Neural progenitor cell (in vitro differentiated cells): ENCODE data around the gene VASH2. TPM values are rescaled to one million over a fixed set of nuclear protein-coding genes. Genes with fewer than 3 reads are reported as not detected.
A peak's percentile ranks its signal among the peaks of the same experiment; 100 is the strongest.

Experiments
- DNase-seq: peaks from one replicate; pipeline ENCODE4 v3.0.0-alpha.2; 2016; ENCODE audit warnings: low spot score
- H2AFZ ChIP-seq: fragments of 200-600 bp; sonication (generic); replicated peaks from 2 replicates; pipeline ENCODE4 v1.6.1; 2016; ENCODE audit warnings: antibody characterized with exemption
- H3F3A ChIP-seq: fragments of 200-600 bp; sonication (generic); 2 replicates; pipeline ENCODE4 v1.6.1; 2016; ENCODE audit warnings: antibody characterized with exemption, low read depth
- H3K27ac ChIP-seq: fragments of 200-600 bp; sonication (generic); 2 replicates; pipeline ENCODE4 v1.5.1; 2016; ENCODE audit warnings: mild to moderate bottlenecking
- H3K27me3 ChIP-seq: fragments of 200-600 bp; sonication (generic); 2 replicates; pipeline ENCODE4 v1.6.1; 2016; ENCODE audit warnings: mild to moderate bottlenecking, moderate library complexity
- H3K36me3 ChIP-seq: fragments of 200-600 bp; sonication (generic); 2 replicates; pipeline ENCODE4 v1.5.1; 2016
- H3K4me1 ChIP-seq: fragments of 200-600 bp; sonication (generic); 2 replicates; pipeline ENCODE4 v1.6.1; 2016; ENCODE audit warnings: mixed run types
- H3K4me2 ChIP-seq: fragments of 200-600 bp; sonication (generic); 2 replicates; pipeline ENCODE4 v1.6.1; 2016
- H3K4me3 ChIP-seq: fragments of 200-600 bp; sonication (generic); 2 replicates; pipeline ENCODE4 v1.5.1; 2016
- H3K79me2 ChIP-seq: fragments of 200-600 bp; sonication (generic); 2 replicates; pipeline ENCODE4 v1.6.1; 2016; ENCODE audit warnings: low read depth
- H3K9ac ChIP-seq: fragments of 200-600 bp; sonication (generic); 2 replicates; pipeline ENCODE4 v1.6.1; 2016
- H3K9me3 ChIP-seq: fragments of 200-600 bp; sonication (generic); 2 replicates; pipeline ENCODE4 v1.5.1; 2016; ENCODE audit warnings: low read depth
- H4K20me1 ChIP-seq: fragments of 200-600 bp; sonication (generic); 2 replicates; pipeline ENCODE4 v1.6.1; 2016; ENCODE audit warnings: low read depth
- H3K27ac Mint-ChIP-seq: 3 replicates; pipeline ENCODE4 v1.8.0; 2021; ENCODE audit warnings: mixed read lengths
- H3K27me3 Mint-ChIP-seq: 2 replicates; pipeline ENCODE4 v1.8.0; 2022; ENCODE audit warnings: low read depth, mild to moderate bottlenecking, inconsistent platforms, moderate library complexity, mixed read lengths; ENCODE audit not compliant: insufficient read depth
- H3K36me3 Mint-ChIP-seq: 3 replicates; pipeline ENCODE4 v1.8.0; 2021; ENCODE audit warnings: mixed read lengths
- H3K4me1 Mint-ChIP-seq: 3 replicates; pipeline ENCODE4 v1.8.0; 2021; ENCODE audit warnings: mixed read lengths
- H3K4me3 Mint-ChIP-seq: 3 replicates; pipeline ENCODE4 v1.8.0; 2021; ENCODE audit warnings: mild to moderate bottlenecking, moderate library complexity, mixed read lengths
- H3K9me3 Mint-ChIP-seq: 3 replicates; pipeline ENCODE4 v1.8.0; 2020; ENCODE audit warnings: mixed read lengths
- CTCF ChIP-seq: fragments of 200-600 bp; sonication (generic); IDR thresholded peaks from 2 replicates; pipeline ENCODE4 v1.5.1; 2017; ENCODE audit warnings: antibody characterized with exemption, mild to moderate bottlenecking
- EZH2 ChIP-seq: fragments of 200-600 bp; sonication (generic); IDR thresholded peaks from 2 replicates; pipeline ENCODE4 v1.6.1; 2017; ENCODE audit warnings: antibody characterized with exemption, mild to moderate bottlenecking, moderate library complexity
- EZH2phosphoT487 ChIP-seq: fragments of 200-600 bp; sonication (generic); IDR thresholded peaks from 2 replicates; pipeline ENCODE4 v1.6.1; 2017; ENCODE audit warnings: antibody characterized with exemption
- total RNA-seq: library from RNA; depleted of rRNA; stranded (reverse); fragments of >200 nt; gene quantifications from 2 replicates; pipeline ENCODE4 v1.2.3, GENCODE V29; 2015; ENCODE audit warnings: low replicate concordance

Gene VASH2
- total RNA-seq, 1 donor from 2014 or later: 5.2 TPM

DNA sequence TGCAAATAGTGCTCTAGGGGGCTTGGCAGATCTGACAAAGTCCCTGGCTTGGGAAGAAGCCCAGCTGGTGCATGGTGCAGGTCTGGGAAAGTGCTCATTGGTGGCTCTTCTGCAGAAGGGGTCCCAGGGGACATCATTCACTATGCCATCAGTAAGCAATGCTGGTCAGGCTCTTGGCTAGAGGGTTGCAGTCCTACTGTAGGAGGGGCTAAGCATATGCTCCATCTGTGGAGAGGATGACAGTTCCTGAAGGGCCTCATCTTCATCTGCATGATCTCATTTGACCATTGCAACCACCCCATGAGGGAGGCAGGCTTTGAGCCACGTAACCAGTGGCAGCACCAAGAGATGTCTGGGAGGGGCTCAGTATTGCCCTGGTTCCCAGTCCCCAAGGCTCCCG is 31.5 kb upstream of the VASH2 start:
- DNase-seq: no peak
- no peak for TF ChIP-seq CTCF
- no peak for TF ChIP-seq EZH2phosphoT487
- TF ChIP-seq EZH2: no peak
- H3K36me3 ChIP-seq: no peaks in the 10 kb centered on the region
- peaks cover 12% of the 10 kb centered on the region for H3K27me3 ChIP-seq
- peaks cover 16% of the 10 kb centered on the region for H3K4me1 ChIP-seq
- H3K4me1 Mint-ChIP-seq: peaks cover 29% of the 10 kb centered on the region
- no peak overlapping the region for H3K4me3 Mint-ChIP-seq
- no peaks in the 10 kb centered on the region for H3K79me2 ChIP-seq
- H3K4me2 ChIP-seq: no peak overlapping the region
- no peak overlapping the region for H2AFZ ChIP-seq
- no peak overlapping the region for H3K27ac Mint-ChIP-seq
- no peak overlapping the region for H3K9ac ChIP-seq
- H3K36me3 Mint-ChIP-seq: peaks cover 1% of the 10 kb centered on the region
- no peak overlapping the region for H3K27ac ChIP-seq
- no peaks in the 10 kb centered on the region for H4K20me1 ChIP-seq
- peaks cover 2% of the 10 kb centered on the region for H3K9me3 Mint-ChIP-seq
- H3K27me3 Mint-ChIP-seq: peaks cover 18% of the 10 kb centered on the region
- no peak overlapping the region for H3K4me3 ChIP-seq
- peaks cover 22% of the 10 kb centered on the region for H3F3A ChIP-seq
- H3K9me3 ChIP-seq: no peaks in the 10 kb centered on the region

GRCh38 chr1:212920246-212920645 is 30.1 kb upstream of the VASH2 start:
- Histone ChIP-seq H3K4me3 (no peak overlapping the region), H3K27me3 (no peaks in the 10 kb centered on the region), H3K9me3 (no peaks in the 10 kb centered on the region), H3F3A (peaks cover 16% of the 10 kb centered on the region), H3K79me2 (no peaks in the 10 kb centered on the region), H2AFZ (no peak overlapping the region), H3K4me1 (peaks cover 8% of the 10 kb centered on the region), H3K27ac (no peak overlapping the region), H4K20me1 (no peaks in the 10 kb centered on the region), H3K9ac (no peak overlapping the region), H3K36me3 (no peaks in the 10 kb centered on the region), H3K4me2 (no peak overlapping the region)
- peaks cover 1% of the 10 kb centered on the region for H3K36me3 Mint-ChIP-seq
- no peak overlapping the region for H3K4me3 Mint-ChIP-seq
- peaks cover 16% of the 10 kb centered on the region for H3K27me3 Mint-ChIP-seq
- TF ChIP-seq EZH2phosphoT487: no peak
- TF ChIP-seq EZH2: no peak
- no peak for TF ChIP-seq CTCF
- H3K27ac Mint-ChIP-seq: no peak overlapping the region
- peaks cover 22% of the 10 kb centered on the region for H3K4me1 Mint-ChIP-seq
- no peak for DNase-seq
- H3K9me3 Mint-ChIP-seq: peaks cover 2% of the 10 kb centered on the region

DNA sequence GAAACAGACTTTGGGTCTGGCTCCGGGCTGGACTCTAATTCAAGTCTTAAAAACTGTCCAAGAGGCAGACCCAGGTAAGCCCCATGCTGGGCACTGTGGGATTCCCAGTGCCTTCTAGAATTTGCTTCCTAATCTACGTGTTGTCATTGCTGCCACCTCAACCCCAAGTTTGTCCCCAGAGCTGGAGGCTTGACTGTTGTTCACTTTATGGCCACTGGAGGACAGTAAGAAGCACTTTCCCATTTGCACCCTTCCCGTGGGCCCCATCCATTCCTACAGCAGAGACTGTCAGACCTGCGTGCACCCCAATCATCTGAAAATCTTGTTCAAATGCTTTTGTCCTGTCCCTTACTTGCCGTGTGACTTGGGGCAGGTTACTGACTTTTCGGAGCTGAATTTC is 29.4 kb upstream of the VASH2 start:
- Histone ChIP-seq H2AFZ (no peak overlapping the region), H3K9ac (no peak overlapping the region), H4K20me1 (no peaks in the 10 kb centered on the region), H3K27ac (no peak overlapping the region), H3K4me1 (peaks cover 8% of the 10 kb centered on the region), H3K27me3 (no peaks in the 10 kb centered on the region), H3K4me2 (no peak overlapping the region), H3K36me3 (no peaks in the 10 kb centered on the region), H3K79me2 (no peaks in the 10 kb centered on the region), H3K4me3 (no peak overlapping the region), H3F3A (peaks cover 9% of the 10 kb centered on the region), H3K9me3 (no peaks in the 10 kb centered on the region)
- peaks cover 2% of the 10 kb centered on the region for H3K9me3 Mint-ChIP-seq
- peaks cover 1% of the 10 kb centered on the region for H3K36me3 Mint-ChIP-seq
- H3K27me3 Mint-ChIP-seq: peaks cover 16% of the 10 kb centered on the region
- no peak for DNase-seq
- TF ChIP-seq CTCF: peak; percentile 42
- no peak for TF ChIP-seq EZH2
- H3K4me1 Mint-ChIP-seq: peaks cover 18% of the 10 kb centered on the region
- H3K27ac Mint-ChIP-seq: no peak overlapping the region
- no peak overlapping the region for H3K4me3 Mint-ChIP-seq
